ENCODE measurements around the gene CPO.

The CPO gene

DNA sequence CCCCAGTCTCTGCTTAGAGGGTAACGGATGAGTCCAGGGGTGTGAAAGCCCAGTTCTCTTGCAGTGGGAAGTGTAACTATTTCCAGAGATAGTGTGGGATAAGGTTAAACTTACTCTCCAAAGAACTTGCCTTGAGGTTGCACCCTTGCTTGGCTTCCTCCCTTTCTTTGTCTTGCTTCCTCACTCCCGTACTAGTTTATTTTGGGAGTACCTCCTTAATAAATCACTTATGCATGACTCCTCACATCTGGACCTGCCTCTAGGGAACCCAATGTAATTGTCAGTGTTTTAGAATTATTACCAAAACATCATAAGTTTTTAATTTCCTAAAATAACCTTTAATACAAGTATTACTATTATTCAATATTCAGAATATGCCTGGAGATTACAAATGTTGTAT is 35.2 kb downstream of the CPO start:
- no peak for DNase-seq

DNA sequence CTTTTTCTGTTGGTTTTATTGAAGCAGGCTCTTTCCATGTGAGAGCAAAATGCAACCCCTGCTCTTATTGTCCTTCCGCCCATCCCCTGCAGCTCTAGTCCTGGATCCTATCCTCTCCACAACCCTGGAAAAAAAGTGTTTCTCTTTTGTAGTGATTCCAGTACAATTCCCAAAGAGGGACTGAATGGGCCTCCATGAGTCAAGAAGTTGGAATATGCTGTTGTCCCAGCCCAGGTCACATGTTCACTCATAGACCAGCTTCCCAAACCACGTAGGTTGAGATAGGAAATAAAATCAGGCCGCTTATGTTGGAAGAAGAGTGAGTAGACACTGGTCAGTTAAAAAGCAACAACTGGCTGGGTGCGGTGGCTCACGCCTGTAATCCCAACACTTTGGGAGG is 39.4 kb downstream of the CPO start:
- DNase-seq, result no peak

DNA sequence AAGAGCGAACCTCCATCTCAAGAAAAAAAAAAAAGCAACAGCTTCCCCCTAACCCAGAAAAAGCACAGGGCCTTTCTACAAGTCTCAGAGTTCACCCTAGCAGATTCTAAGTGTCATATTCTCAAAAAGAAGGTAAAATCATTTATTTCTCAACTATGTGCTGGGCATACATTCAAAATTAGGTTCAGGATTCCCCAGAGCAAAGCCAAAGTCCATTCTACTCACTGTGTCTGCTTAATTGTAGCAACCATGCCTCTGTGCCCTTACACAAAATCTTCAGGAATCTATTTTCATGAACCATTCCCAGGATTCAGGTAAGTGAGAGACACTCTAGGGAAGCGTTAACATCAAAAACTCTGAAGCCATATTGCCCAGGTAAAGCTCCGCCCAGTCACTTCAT is 40.0 kb downstream of the CPO start:
- no peak for DNase-seq

DNA sequence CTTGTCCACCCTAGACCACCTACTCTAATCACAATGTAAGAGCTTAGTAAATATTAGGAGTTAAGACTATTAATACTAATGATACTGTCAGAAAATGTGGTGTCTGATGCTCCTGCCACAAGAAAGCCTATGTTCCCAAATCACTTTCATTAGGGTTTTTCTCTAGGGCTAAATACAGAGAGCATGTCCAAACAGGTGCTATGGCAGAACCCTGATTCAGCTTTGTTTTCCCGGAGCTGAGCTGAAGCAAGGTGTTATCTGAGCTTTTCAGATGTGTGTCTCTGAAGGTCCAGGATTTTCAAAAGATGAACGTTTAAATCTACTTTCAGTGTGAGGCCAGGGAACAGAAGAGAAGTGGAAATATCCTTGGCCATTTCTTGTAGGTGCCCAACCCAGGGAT is 40.6 kb downstream of the CPO start:
- peak; percentile 13 for DNase-seq

DNA sequence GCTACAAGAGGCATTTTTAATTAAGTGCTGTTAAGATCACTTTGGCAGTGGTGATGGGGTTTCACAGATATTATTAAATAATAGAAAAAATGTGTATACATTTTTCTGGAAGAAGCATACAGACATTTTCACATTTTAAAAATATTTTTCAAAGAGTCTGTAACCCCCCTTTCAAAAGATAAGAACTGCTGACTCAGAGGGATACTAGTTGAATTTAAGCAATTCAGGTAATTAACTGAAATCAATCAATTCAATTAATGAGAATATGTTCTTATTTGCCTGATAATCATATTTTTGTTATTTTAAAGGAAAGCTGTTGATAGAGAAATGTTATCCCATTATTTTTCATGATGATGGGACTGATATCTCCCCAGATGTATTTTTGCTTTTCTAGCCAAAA is 41.1 kb downstream of the CPO start:
- DNase-seq, result no peak

DNA sequence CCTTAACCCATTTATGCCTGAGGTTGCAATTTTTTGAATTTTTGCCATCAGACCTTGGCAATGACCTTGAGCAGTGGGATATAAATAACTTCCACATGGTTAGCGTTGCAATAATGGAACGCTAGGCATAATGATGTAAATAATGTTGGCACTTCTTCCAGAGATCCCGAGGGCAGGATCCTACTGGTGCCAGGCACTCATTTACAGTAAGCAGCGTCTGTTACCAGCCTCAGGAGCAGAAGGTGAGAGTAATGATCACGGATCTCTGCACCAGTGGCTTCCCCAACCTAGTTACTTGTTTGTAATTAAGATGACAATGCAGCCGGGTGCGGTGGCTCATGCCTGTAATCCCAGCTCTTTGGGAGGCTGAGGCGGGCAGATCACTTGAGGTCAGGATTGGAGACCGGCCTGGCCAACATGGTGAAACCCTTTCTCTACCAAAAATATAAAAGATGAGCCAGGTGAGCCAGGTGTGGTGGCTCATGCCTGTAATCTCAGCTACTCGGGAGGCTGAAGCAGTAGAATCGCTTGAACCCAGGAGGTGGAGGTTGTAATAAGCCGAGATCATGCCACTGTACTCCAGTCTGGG is 41.9 kb downstream of the CPO start:
- peak; percentile 78 for DNase-seq

DNA sequence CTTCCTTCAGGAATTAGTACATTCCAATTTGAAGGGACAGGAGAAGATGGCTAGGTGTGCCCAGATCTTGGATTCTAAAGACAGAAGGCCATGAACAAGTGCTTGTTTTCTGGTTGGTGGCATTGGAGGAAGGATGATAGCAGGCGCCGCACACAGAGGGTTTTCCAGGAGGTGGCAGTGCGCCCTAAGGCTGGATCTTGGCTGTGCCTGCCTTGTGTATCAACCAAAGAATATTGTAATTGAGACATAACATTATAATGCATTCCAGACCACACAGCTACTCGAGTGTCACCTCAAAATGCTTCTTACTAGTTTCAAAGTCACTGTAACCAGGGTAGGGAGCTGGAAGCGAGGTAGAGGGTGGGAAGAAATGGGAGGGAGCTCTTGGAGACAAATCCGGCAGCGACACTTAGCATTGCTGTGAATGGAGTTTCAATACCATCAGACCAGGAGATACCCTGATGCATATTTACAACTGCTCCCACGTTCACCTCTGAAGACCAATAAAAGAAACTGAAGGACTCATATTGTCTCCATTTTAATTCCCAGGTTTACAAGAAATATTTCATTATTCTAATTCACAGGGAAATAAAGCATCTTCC is 42.5 kb downstream of the CPO start:
- DNase-seq, result peak; percentile 63

DNA sequence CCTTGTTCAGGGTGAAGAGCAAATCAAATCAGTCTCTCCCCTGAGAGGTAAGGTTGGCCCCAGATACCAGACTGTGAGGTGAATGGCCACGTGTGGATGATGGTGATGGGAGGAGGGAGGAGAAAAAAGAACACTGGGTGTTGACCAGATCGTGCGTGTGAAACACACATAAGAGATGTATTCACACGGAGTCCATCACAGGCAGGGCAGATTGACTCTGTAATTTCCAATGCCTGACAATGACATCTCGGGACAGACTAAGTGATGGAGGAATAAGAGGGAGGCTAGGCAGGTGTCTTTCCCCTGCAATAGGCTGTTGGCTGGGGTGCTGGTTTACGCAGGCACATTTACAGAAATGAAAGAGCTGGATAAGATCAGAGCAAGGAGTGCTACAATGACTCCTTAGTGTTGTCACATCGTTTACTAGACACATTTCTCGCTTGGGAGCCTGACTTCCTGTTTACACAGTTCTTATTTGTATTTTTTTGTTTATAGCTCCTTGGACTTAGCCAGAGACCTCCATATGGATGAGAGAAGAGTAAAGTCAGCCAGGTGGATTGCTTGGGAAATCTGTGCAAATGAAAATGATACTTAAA is 43.1 kb downstream of the CPO start:
- peak; percentile 16 for DNase-seq

DNA sequence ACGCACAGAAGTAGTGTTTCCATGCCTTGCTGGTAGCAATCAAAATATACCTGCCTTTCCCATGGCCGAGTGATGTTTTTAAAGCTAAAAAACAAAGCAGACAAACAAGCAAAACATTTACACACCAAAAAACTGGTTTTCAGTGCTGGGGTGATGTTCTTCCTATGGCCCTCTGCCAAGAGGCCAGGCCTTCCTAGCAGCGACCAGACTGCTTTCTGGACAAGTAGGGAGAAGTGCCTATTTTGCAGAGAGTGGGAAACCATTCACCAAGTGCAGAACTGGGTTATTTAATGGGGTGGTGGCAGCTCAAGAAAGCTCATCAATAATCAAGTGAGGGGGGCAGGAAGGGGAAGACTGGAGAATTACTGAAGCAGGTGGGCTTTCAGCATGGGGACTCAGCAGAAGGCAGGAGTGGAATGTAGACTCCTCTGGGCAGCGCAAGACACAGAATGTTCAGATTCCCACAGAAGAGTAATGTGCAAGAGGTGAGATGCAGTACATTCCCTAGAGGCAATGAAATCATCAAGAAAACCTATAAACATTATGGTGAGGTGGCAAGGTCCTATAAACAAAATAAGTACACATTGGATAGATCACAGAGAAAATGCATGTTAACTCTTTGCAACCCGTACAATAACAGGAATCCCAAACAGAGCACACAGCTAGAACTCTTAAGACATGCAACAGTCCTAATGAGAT is 44.0 kb downstream of the CPO start:
- no peak for DNase-seq

DNA sequence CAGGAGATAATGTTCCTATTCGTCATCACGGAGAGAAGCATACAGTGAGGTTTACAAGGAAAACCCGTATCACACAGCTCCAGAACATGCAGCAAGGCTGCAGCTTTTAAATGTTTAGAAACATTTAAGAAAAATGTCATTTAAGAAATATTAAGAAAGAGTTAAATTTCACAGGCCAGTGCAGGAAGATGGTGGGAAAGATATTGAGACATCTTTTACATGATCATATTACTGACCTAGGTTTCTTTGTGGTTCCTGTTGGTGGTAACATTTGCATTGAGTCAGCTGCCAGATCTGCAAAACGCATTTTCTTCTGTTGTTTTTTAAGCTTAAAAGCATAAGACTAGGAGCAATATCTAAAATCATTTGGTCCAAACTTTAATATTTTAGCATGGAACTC is 44.9 kb downstream of the CPO start:
- no peak for DNase-seq

DNA sequence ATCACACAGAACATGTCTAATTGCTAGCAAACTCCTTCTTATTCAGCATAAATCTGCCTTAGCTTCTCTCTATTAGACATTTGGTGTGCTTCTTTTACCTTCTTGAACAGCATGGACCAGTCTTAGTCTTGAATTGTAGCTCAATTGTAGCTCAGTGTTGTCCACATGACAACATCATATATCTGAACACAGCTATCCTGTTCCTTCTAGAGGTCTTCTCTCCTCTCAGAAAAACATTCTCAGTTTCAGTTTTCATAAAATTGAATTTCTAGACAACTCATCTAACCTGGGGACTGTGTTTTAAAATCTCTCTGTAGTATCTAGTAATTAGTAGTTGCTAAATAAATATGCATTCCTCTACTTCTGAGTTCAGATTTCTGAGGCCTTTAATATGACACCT is 47.6 kb downstream of the CPO start:
- no peak for DNase-seq

DNA sequence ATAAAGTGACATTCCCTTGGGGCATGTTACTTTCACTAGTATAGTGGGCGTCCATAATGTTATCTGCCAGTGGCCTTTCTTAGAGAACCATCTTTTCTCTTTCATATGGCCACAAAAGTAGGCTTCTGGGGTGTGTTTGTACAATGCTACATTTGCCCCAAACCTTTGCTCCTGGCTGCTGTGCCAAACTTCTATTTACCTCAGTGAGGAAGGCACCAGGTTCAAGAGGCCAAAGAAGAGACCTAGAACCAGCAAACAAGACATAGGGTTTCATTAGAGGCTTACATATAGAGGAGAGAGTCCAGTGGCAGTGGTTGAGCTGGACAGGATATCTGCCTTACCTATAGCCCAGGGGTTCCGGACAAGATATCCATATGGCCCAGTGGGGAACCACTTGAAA is 48.5 kb downstream of the CPO start:
- DNase-seq, result no peak

DNA sequence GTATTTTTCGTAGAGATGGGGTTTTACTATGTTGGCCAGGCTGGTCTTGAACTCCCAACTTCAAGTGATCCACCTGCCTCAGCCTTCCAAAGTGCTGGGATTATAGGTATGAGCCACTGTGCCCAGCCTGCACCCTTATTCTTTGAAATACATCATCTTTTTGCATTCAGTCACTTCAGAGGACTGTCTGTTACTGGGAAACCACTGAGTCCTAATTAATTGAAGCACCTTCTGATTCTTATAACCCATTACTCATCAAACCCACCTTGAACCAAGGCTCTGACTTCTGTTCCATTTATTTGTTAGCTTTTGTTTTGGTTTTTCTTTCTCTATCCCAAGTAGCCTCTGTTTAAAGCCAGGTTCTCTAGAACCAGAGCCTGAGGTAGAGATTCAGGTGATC is 49.6 kb downstream of the CPO start:
- DNase-seq, result no peak

DNA sequence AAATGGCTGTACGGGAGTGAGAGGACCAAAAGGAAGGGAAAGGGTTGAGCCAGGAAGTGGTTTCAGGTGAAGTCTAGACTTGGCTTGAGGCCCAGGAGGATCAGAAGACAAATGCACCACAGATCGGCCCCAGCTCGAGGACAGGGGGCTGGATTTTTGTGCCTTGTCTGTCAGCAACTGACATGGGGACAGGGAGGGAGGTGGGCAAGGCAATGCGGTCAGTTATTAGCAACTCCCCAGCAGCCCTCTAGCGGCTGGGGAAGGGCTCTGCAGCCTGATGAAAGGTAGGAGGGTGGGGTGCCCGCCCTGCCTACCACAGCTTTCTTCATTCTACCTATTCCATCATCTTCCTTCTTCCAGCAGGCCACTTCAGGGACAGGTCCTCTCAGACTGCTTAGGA is 50.0 kb downstream of the CPO start:
- DNase-seq, result peak; percentile 35

DNA sequence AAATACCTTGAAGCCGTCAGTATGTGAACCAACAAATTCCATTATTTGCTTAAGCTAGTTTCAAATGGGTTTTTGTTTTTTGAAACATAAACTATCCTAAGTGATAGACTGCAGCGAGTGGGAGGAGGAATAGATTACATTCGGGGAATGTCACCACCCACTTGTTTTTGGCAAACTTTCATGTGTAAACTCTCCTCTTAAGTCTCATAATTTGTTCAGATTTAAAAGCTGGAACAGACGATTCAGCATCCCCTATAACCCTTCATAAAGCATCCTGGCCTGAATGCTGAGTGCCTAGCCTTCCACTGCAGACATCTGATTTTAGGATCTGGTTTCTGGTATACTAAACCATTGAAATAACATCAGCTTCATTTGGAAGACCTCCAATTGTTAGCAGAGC is 51.0 kb downstream of the CPO start:
- no peak for DNase-seq

DNA sequence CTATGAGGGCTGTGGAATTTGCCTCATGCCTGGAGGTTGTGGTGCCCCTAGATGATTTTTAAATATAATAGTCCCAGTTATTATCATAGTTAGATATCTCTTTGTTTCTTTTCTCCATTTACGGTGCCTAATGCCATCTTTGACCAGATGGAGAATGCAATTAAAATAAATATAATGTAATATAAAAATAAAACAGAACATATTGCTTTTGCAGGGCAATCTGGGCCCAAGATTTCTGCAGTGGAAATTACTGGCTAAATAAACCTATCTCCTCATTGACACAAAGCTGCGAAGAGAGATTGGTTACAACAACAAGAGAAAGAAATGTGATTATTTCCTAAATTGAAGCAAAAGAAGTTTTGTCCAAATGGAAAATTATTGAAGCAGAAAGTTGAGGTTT is 51.8 kb downstream of the CPO start:
- DNase-seq, result no peak

DNA sequence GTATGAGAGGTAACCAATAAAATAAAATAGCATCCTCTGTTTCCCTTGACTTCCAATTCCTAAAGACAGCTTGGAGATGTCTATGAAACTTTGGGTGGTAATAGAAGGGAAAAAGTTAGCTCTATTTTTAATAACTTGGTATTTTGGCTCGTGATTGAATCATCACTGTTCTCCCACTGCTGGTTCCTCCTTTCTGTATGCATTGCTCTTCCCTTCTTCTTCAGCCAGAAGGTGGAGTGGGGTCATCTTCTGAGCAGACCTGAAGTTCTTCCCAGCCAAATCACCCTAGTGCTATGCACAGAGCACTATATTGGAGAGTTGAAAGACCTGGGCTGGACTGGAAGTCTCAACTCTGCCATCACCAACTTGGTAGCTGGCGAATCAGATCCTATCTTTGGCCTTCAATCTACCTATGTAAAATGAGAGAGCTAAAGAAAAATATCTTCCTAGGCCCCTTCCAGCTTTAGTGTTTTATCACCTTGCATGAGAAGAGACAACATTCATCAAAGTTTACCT is 54.1 kb downstream of the CPO start:
- no peak for DNase-seq

DNA sequence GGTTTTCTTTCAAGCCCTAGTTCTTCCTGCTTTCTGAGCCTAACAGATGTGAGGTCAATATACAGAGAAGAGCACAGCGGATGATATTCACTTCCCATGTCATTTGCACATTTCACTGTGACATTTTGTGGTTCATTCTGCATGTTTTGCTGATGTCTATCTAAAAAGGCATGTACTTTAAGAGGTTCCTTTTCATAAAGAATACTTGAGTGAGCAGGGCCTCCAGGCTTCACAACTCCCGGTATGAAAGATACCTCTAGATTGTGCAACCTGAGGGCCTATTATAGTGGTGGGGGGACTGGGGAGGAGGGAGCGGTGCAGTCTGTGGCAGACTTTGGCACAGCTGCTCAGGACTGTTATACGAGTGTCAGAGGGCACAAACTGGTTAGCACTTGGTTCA is 54.6 kb downstream of the CPO start:
- no peak for DNase-seq

DNA sequence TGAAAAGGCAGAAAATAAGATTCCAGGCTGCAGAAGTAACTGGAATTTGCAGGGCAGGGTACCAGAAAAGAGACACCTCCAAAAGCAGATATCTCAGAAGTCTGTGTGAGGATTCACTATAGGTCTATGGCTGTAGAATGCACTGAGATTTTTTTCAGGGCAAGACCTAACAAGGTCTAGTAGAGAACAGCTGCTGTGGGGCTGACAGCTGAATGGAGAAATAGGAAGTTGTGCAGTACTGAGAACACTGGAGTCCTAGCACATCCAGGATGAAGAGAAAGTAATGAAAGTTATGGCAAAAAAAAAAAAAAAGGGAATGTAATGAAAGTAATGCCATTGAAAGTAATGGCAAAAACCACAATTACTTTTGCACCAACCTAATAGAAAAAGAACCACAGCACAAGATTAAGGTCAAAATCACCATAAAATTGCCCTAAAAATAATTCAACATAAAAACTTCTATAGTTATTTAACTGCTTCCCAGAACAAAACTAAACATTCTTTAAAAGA is 57.3 kb downstream of the CPO start:
- no peak for DNase-seq

DNA sequence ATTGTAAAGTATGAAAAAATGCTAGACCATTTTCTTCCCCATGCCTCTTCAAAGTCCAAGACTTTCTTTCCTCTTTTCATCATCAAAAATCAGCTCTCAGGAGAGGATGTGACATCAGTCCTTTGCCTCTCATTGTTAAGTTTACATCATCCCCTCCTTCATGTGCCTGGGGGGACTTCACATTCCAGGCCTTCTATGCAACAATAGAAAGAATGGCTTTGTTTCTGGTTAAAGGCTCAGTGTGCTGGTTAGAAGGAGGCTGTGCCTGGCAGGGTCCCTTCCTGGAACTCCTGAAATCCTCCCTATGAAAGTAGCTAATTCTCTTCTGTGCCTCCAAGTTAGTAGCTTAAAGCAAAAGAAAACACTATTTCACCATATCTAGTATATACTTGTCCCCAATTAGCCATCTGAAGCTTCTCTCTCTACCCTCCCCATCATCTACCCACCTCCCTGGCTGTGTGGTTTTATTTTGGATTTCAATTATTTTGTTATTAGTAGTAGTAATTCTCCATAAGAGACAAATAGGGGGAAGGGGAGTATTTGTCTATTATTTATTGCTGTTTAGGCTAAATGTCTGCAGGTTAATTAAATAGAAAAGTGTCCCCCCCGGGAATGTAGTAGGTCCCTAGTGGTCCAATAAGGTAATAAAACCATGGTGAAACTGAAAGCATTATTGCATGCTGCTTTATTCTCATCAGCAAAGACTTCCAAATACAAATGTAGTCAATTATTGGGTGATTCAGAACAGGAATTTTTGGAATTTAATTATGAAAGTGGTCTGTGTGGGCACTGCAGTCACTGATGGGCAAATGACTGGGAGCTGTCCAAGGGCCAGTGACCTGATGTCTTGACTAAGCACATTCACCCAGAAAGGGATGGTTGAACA is 69.0 kb downstream of the CPO start:
- no peak for DNase-seq

DNA sequence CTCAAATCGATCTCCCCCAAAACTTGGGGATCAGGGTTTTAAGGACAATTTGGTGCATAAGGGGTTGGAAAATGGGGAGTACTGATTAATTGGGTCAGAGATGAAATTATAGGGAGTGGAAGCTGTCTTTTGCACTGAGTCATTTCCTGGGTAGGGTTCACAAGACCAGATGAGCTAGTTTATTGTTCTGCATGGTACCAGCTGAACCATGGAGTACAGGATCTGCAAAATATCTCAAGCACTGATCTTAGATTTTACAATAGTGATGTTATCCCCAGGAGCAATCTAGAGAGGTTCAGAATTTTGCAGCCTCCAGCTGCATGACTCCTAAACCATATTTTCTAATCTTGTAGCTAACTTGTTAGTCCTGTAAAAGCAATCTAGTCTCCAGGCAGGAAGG is 73.1 kb downstream of the CPO start:
- DNase-seq, result no peak

DNA sequence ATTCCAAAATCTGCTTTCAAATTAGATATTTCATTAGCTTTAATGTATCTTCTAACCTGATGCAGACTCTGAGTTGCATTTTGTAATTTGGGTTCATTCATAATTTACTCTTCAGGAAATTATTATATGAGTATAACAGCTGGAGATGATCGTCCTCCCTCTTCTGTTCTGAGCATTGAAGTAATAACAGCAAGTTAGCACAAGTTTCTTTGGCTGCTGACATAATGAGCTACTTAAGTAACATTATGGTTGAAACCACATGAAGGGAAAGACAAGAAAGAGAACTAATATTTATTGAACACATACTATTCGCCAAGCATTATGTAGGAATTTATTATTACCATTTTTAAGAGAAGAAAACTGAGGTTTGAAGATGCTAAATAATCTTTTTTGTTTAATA is 75.1 kb downstream of the CPO start:
- peak; percentile 3 for DNase-seq

DNA sequence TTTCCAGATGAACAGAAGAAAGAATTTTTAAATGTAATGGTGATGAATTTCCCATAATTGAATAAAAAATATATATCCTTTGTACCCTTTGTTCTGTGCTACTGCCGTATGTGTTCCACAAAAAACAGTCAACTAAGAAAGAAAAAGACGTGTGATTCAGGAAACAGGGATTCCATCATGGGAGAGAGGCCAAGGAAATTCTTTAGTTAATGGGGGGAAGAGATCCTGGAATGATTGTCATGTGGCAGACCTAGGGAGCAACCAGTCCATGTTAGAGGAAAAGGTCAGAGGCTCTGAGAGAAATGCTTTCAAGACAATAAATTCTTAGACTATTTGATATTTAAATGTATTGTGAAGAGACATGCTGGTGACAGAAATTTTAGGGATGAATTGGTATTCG is 76.6 kb downstream of the CPO start:
- DNase-seq, result no peak
